HK-2 (cell line): ENCODE results near the gene TTC34.

ENCODE experiments used
- DNase-seq: peaks from one replicate; pipeline ENCODE4 v3.0.0-alpha.2; 2018; ENCODE audit not compliant: unreplicated experiment

The TTC34 gene, protein sequence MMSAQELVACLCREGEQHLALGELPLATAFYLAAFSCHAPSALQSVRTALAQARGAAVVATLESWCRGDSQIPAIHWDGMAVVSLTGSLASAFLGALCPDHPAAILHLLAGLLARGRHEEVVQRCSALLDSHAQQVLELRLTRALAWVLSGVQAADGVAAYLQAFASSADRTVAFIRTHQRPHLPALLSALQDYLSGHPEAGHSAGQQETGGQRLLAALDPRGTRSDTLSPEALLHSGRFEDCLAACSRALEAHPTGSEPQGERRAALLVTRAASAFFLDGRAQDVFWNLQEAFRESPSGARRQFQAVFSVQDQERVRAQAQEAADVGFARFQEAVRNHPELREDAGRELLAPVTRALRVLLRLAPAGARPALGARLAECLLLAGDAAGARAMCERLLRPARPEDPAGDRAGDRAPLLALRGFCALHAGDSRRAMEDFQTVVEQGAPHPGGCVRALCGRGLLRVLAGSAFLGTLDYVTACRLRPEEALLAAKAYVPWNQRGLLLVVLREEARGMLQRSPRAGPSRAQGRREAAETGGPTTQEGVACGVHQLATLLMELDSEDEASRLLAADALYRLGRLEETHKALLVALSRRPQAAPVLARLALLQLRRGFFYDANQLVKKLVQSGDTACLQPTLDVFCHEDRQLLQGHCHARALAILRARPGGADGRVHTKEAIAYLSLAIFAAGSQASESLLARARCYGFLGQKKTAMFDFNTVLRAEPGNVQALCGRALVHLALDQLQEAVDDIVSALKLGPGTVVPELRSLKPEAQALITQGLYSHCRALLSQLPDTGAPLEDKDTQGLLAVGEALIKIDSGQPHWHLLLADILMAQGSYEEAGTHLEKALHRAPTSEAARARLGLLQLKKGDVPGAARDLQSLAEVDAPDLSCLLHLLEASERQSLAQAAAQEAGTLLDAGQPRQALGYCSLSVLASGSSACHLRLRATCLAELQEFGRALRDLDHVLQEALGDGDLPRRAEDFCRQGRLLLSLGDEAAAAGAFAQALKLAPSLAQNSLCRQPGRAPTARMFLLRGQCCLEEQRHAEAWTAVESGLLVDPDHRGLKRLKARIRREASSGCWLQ

DNA sequence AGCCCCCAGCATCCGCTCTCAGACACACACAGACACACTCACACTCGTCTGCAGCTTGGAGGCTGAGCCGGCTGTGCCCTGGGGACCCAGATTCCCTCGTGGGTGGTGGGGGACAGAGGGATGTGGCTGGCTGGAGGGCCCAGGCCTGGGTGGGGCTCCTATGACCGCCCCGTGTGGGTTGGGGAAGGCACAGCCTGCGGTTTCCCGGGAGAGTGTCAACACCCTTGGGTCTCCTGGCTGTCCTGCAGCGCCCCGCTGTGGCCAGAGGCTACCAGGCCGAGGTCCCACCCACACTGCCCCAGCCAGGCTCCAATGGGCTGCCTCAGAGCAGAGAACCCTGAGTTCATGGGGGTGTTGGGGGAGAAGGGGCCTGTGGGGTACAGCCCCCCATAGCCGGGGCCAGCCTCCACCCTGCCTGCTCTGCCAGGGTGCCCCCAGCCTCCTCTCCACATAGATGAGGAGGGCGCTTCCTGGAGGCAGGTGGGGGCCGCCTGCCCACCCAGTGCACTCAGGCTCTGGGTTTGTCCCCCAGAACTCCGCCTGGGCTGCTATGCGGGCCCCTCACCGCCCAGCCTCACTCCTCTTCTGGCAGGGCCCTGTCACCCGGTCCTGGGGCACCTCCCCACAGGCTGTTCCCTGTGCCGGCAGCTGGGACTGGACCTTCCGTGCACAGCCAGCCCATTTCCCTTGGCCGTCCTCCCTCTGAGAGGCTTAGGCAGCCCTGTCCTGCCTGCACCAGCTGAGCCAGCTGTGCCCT lies at the start of gene TTC34:
Gene TTC34, minus strand, starts transcription at position 159 of the 757 bp plus-strand sequence. CDS start 866 bp downstream, outside the sequence.
- peak; percentile 49 for DNase-seq

DNA sequence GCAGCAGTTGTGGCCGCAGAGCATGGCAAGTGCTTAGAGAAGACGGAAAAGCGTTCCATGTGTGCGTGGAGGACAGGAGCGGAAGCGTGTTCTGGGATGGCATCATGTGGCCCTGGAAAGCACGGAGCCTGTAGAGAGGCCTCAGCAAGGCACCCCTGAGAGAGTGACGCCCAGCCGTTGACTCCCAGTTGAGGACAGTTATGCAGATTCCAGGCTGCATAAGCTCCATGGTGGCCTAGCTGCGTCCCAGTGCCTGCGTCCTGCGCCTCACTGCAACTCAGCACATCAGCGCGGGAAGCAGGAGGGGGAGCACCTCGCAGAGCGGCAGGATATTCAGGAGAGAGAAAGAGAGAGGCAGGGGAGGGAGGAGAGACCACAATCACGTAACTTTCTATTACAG lies 49.0 kb upstream of the TTC34 start:
- no peak for DNase-seq

DNA sequence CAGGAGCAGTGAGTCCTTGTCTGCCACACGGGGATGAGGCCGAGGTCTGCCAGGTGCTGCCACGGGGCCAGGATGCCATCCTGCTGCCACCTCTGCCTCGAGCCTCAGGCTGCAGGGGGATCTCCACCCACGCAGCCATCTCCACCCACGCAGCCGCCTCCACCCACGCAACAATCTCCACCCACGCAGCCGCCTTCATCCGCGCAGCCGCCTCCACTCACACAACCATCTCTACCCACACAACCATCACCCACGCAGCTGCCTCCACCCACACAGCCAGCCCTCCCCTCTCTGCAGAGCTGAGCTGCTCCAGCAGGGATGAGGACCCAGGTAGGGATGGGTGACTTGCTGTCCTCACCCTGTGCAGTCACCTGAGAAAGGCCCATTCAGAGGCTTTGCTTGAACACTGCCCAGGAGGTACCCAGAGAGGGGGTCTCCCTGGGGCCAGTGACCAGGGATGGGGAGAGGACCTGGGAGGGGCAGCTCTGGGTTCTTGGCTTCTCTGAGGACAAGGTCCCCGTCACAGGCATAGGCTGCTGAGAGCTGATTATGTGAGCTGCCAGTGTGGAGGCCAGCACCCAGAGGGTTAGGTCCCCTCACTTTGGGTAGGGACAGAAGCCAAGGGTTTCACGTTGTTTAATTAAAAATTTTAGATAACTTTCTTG lies 46.6 kb upstream of the TTC34 start:
- no peak for DNase-seq

DNA sequence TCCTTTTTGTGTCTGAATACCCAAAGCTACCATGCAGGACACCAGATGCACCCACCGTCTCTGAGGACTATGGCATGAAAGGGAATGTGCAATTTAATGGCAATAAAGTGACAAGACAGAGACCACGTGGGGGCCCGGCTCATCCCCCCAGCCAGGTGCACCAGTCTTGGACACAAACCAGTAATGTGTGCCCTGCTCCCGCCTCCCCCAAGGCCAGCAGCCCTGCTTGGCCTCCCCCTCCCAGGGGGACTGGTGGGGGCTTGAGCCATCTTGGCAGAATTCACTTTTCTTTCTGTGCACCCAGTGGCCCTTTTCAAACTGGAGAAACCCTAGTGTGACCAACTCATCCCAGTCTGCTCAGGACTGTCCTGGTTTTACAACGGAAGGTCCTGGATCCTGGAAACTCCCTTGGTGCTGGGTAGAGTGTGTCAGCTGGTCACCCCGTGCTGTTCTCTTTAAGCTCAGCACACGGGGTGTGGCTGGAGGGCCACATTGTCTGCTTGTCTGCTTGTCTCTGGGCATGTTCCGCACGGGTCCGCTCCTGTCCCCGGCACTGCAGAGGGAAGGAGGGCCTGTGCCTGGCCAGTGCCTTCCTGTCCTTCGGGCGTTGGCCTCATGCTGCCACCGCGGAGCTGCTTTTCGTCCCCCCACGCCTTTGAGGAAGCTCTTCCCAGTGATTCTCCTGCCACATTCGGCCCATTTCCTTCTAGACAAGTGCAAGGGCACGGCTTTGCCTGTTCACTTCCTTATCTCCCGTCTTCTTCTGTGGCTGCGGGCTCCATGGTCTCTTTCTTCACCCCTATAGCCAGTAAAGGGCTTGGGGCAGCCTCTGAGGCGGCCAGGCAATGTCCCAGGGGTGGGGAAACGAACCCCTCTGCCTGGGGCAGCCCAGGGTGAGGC lies 45.8 kb upstream of the TTC34 start:
- no peak for DNase-seq

DNA sequence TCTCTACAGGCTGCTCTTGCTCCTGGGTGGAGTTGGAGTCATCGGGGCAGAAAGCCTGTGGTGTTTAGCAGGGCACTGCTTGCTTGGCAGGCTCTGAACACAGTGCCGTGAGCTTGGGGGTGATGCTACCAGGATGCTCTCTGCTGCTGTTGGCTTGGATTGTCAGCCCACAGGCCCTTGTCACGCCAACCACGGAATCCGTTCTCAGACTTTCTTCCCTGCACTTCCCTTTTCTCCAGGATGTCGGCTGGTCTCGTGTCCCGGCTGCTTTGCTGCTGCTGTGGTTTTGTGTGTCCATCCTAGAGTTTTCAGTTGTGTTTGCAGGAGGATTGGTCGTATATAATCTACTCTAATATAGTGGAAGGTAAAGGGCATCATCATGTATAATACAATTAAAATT lies 44.4 kb upstream of the TTC34 start:
- DNase-seq, result no peak

DNA sequence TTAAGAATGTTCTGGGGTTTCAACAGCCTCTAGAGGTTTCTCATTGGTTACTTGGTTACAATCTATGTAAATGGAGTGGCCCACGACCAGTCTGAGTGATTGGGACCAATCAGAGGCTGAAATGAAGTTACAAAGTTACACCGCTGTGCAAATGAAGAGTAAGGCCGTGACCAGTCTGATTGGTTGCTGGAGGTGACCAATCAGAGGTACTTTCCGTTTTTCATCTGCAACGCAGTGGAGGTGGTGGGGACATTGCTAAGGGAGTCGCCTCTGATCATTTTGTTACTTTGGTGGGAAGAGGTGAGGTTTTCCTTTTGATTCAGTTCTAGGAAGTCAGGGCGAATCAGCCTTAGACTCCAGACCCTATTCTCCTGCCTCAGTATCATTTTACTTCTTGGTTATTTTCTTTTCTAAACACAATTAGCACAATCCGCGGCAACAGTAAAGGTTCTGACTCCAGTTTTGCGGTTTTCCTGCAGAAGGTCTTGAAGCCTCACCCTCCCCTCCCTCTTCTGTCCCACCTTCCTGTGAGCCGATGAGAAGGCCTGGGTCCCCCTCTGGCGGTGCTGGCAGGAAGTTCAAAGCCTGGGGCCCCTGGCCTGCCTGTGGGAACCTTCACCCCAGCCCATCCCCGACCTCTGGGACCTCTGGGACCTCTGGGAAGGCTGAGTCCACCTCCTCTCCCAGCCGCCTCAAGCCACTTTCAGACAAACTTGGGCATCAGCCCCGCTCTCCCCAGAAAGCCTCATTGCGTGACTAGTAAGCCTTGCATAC lies 38.7 kb upstream of the TTC34 start:
- no peak for DNase-seq

DNA sequence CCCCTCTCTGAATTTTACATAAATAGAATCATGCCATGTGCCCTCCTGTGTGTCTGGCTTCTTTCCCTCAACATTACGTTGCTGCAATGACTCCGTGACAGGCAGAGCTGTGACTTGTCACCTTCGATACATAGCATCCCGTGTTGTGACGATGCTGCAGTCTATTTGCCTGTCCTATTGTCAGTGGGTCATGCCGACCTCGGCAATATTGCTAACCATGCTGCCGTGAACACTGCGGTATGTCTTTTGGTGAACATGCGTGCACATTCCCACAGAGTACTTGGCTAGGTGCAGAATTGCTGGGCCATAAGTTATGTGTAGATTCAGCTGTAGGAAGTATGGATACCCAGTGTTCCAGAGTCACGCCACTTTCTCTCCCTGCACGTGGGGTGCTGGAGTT lies 36.3 kb upstream of the TTC34 start:
- DNase-seq, result no peak

DNA sequence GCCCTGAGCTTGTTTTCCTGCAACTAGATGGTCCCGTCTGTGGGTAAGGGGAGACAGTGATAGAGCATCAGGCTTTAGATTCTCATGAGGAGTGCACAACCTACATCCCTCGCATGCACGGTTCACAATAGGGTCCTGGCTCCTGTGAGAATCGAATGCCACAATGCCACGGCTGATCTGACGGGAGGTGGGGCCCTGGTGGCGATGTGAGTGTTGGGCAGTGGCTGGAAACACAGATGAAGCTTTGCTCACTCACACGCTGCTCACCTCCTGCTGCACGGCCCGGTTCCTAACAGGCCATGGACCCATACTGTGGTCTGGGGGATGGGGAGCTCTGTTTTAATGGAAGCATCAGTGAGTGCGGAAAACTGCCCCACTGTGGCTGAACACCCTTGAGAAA lies 35.8 kb upstream of the TTC34 start:
- DNase-seq, result no peak

DNA sequence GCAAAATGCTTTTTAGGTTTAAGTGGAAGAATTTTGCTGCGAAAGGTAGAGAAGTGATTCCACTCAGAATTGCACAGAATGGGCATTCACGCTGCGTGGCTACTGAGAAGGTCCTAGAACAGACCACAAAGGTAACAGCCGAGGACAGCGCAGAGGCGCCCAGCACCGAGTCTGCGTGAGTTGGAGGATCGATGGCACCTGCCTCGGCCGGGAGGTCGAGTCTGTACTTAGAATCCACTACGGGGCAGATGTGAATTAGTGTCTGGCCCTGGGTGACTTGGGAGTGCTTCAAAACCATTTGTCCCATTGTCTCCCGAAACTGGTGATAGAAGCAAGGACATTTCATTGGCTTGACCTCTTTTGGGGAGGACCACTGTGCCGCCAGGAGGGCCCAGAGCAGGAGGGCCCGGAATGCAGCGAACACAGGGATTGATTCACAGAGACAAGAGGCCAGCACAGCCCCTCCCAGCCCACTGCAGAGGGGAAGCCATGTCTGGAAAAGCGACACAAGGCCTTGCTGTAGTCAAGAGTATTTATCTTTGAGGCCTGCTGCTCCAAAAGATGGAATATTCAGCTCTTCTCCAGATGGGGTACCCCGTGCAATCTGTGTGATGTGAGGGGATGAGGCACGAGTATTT lies 35.0 kb upstream of the TTC34 start:
- DNase-seq, result no peak

DNA sequence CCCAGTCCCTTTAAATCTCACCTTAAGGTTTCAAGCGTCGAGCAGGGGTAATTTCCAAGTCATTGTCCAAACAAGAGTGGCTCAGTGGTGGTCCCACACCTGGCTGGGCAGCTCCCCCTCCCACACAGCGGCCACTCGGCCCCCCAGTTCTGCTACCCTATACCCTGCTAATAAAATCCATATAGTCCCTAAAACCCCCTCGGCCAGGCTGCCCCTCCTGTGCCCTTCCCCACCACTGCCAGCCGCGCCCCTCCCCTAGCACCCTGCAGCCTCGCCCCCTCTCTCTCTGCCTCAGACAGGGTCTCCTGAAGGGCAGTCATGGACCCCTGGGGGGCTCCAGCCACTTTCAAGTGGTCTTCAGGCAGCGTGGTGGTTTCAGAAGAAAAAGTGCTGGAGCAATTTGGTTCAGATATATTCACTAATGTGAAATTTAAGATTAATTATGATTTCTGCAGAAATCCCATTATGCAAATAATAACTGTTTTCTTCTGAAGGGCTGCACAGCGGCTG lies 34.2 kb upstream of the TTC34 start:
- no peak for DNase-seq

DNA sequence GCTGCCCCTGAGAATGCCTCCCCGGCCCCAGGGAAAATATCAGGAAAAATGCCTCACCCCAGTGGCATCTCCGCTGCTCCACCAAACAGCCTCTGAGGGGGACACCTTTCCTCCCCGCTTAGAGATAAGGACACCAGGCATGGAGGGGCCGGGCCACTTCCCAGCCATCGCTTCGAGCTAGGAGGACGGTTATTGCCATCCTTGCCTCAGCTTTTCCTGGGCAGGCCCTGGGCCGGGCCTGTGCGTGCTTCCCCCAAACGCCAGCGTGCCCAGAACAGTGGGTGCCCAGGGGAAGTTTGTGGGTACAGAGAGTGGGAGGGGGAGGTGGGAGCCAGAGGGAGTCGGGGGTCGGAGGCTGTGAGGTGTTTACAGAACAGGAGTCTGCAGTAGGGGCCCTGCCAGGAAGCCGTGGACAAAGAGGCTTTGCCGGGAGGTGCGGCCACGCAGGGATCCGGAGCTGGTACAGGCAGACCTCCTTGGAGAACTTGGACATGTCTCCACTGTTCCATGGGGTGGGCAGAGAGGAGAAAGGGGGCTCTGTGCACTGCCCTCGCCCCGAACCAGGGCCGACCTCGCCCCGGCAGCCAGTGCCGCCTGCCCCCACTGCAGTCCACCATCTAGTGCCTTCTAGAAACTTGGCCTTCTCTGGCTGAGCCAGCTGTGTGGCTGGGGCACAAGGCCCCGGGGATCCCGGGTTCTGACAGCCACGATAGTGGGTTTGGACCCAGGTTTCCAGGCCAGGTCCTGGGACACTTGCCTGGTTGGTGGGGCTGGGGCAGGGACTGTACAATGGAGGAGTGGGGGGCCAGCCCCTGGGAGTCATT lies 33.5 kb upstream of the TTC34 start:
- DNase-seq, result no peak

DNA sequence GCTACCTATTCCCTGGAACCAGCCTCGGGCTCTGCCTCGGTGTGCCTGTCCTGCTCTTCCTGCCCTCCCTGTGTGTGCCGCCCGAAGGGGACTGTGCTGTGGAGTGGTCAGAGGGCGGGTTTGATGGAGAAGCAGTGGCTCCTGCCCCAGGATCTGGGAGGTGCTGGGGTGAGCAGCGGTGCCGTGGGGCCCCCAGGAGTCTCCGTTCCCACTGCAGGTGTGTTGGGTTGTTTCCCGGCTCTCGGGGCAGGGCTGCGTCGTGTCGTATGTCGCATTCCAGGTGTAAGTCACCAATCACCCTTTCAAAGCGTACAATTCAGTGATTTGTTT lies 32.6 kb upstream of the TTC34 start:
- no peak for DNase-seq

DNA sequence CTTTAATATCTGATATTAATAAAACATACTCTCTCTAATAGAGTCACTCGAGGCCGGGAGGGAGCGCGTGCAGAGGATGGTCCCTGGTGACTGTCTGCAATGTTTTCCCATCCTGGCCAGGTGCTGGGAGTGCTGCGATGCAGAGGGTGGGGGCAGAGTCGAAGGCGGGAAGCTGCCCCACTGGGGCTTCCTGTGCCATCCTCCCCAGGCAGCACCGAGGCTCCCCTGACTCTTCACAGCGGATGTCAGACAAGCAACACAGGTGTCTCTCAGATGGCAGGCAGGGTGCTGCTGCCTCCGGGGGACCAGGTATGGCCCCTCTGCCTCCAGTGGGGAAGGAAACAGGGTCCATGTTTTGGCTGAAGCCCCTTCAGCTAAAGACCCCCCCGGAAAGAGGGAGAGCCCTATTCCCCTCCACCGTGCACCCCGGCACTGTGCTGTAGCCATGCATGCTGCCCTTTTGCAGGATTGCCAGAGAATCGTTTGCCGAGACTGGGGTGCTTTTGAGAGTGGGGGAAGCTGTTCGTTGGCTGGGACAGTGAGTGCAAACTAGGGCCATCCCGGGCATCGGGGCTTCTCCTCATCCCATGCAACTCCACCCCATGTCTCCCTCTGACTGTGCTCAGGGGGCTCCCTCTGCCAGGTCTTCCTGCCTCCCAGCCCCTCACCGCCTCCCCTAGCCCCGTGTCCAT lies 32.1 kb upstream of the TTC34 start:
- no peak for DNase-seq

DNA sequence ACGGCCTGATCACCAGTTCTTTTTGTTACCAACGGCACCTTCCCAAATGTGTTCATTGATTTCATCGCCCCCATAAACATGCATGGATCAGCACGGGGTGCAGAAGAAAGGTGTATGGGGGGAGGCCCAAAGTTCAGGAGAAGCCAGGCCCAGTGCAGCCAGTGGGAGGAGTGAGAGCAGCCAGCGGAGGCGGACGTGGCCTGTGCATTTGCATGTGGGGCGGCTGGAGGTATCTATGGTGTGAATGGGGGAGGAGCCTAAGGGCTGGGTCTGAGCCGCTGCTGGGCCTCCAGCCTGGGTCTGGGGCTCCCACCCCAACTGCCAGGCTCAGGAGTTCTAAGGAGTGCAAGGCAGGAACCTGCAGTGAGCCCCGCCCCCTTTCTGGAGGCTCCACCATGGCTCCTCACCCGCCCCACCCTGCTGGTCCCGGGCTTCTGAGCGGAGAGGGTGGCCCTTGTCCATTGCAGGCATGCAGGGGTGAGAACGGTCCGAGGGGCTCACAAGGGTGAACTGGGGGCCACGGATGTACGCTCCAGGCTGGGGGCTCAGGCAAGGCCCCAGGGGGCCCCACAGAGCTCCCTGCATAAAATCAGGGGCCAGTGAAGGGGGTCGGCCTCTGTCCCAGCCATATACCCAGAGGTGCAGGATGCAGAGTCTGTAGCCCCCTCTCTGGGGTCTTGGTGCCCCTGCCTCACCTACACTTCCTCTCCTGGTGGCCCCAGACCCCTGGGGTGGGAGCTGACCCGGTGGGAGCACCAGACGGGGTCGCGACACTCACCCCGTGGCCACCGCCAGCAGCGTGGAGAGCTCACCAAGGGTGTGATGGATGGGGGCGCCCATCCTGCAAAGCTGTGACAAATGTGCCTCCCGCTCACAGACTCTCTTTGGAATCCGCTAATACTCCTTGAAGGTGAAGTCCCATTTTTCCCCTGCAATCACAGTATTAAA lies 31.3 kb upstream of the TTC34 start:
- no peak for DNase-seq

DNA sequence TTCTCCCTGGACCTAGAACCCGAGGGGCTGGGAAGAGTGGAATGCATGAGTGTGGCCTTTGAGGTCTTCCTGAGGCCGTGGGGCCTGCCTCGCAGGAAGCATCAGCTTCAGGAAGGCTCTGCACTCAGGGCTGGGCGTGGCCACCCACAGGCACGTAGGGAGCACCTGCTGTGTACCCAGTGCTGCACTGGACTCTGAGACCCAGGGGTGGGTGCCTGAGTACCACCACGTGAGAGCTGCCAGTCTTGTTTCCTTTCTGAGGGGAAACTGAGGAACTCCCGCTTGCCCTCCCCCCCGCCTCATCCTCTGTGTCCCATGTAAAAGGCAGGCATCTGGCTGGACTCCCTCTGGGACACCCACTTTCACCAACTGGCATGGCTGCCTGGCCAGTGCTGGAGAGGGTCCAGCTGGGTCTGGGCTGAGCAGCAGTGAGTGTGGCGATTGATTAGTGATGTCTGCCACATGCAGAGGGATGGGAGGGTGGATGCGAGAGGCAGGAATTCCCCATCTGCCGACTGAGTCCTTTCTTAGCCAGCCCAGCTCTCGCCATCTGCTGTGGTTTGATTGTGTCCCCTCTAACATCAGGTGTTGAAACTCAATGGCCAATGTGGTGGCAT lies 30.2 kb upstream of the TTC34 start:
- DNase-seq, result no peak
